Fibroblast of lung (primary cell): Measurements from ENCODE around the gene OR4D9. TPM values are rescaled to one million over a fixed set of nuclear protein-coding genes. Genes with fewer than 3 reads are reported as not detected.

Experiments
- DNase-seq, 2 donors: peaks; one replicate each; pipeline versions ENCODE4 v3.0.0 to v3.0.0-alpha.2; 2010; ENCODE audit warnings: low read depth in 2 of 2
- H2AFZ ChIP-seq: 2 replicates; pipeline ENCODE4 v1.5.1; 2012; ENCODE audit warnings: low read length, control low read depth, inconsistent platforms
- H3K27ac ChIP-seq: 2 replicates; pipeline ENCODE4 v1.5.1; 2011; ENCODE audit warnings: low read length, control low read depth; ENCODE audit not compliant: insufficient read depth
- H3K27me3 ChIP-seq: 2 replicates; pipeline ENCODE4 v1.5.1; 2011; ENCODE audit warnings: mild to moderate bottlenecking, low read length; ENCODE audit not compliant: control insufficient read depth, insufficient read depth
- H3K36me3 ChIP-seq: 2 replicates; pipeline ENCODE4 v1.5.1; 2011; ENCODE audit warnings: low read length; ENCODE audit not compliant: control insufficient read depth, insufficient read depth
- H3K4me1 ChIP-seq: 2 replicates; pipeline ENCODE4 v1.5.1; 2011; ENCODE audit warnings: low read length; ENCODE audit not compliant: control insufficient read depth, insufficient read depth; ENCODE audit errors: extremely low read depth
- H3K4me2 ChIP-seq: 2 replicates; pipeline ENCODE4 v1.5.1; 2011; ENCODE audit warnings: low read length, control low read depth; ENCODE audit not compliant: insufficient read depth; ENCODE audit errors: extremely low read depth
- H3K4me3 ChIP-seq, 4 experiments: fragments of 200-600 bp in 1 of 4; sonication (generic) in 1 of 4; replicated peaks in 1 of 4; 2 replicates each; pipeline ENCODE4 v1.5.1; 2011 to 2016; ENCODE audit warnings: low read length in 4 of 4, low read depth in 3 of 4, mild to moderate bottlenecking in 3 of 4, control low read depth in 2 of 4, inconsistent platforms in 1 of 4, mixed read lengths in 1 of 4; ENCODE audit not compliant: insufficient read depth in 1 of 4; ENCODE audit errors: control extremely low read depth in 1 of 4
- H3K79me2 ChIP-seq: 2 replicates; pipeline ENCODE4 v1.5.1; 2012; ENCODE audit warnings: mild to moderate bottlenecking, low read length, inconsistent platforms; ENCODE audit not compliant: control insufficient read depth, insufficient read depth
- H3K9ac ChIP-seq: 2 replicates; pipeline ENCODE4 v1.5.1; 2011; ENCODE audit warnings: mild to moderate bottlenecking, low read length, control low read depth; ENCODE audit not compliant: insufficient read depth
- H3K9me3 ChIP-seq: 2 replicates; pipeline ENCODE4 v1.5.1; 2012; ENCODE audit warnings: low read depth, low read length; ENCODE audit not compliant: control insufficient read depth, insufficient read depth
- H4K20me1 ChIP-seq: 2 replicates; pipeline ENCODE4 v1.5.1; 2011; ENCODE audit warnings: low read length; ENCODE audit not compliant: control insufficient read depth, insufficient read depth; ENCODE audit errors: extremely low read depth
- EZH2 ChIP-seq: IDR thresholded peaks from 2 replicates; pipeline ENCODE4 v1.5.1; 2012; ENCODE audit warnings: low read length, control low read depth, mild to moderate bottlenecking; ENCODE audit errors: missing control alignments
- polyA plus RNA-seq, 2 donors: library from polyadenylated mRNA; depleted of rRNA in 1 of 2; stranded (reverse) in 1 of 2; unstranded in 1 of 2; fragments of >200 nt; gene quantifications; 2 replicates each; pipeline ENCODE4 v1.2.1, GENCODE V29; 2011 to 2012; ENCODE audit warnings: missing spikeins in 1 of 2
- total RNA-seq: library from RNA; depleted of rRNA; stranded (reverse); fragments of >200 nt; gene quantifications from 2 replicates; pipeline ENCODE4 v1.2.1, GENCODE V29; 2014
- TF ChIP-seq, protein P1 (sequence below), 2 donors: IDR thresholded peaks in 1 of 2; conservative IDR thresholded peaks in 1 of 2; 1 replicate in 1 of 2; 2 replicates in 1 of 2; pipeline ENCODE4 v1.5.1; 2011 to 2012; ENCODE audit warnings: low read length in 2 of 2, control low read depth in 1 of 2, inconsistent platforms in 1 of 2, low read depth in 1 of 2, mild to moderate bottlenecking in 1 of 2

Gene OR4D9
- total and polyA plus RNA-seq, 2 donors (not counting 1 experiment from before 2014, with no cell fraction given): not detected

GRCh38 chr11:59560702-59561473 is 49.5 kb downstream of the OR4D9 start:
- no peaks in the 10 kb centered on the region for H3K36me3 ChIP-seq
- H3K9ac ChIP-seq: peak overlapping the region; percentile 68
- peak overlapping the region; percentile 97 for H2AFZ ChIP-seq
- H3K4me3 ChIP-seq: peak overlapping the region; percentile 79 to 100 (median 84)
- no peaks in the 10 kb centered on the region for H4K20me1 ChIP-seq
- no peaks in the 10 kb centered on the region for H3K79me2 ChIP-seq
- TF ChIP-seq EZH2: no peak
- TF ChIP-seq, protein P1, sequence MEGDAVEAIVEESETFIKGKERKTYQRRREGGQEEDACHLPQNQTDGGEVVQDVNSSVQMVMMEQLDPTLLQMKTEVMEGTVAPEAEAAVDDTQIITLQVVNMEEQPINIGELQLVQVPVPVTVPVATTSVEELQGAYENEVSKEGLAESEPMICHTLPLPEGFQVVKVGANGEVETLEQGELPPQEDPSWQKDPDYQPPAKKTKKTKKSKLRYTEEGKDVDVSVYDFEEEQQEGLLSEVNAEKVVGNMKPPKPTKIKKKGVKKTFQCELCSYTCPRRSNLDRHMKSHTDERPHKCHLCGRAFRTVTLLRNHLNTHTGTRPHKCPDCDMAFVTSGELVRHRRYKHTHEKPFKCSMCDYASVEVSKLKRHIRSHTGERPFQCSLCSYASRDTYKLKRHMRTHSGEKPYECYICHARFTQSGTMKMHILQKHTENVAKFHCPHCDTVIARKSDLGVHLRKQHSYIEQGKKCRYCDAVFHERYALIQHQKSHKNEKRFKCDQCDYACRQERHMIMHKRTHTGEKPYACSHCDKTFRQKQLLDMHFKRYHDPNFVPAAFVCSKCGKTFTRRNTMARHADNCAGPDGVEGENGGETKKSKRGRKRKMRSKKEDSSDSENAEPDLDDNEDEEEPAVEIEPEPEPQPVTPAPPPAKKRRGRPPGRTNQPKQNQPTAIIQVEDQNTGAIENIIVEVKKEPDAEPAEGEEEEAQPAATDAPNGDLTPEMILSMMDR (conservative IDR thresholded peaks at IDR 0.05 in 1 of 2, IDR thresholded peaks at IDR 0.05 in 1 of 2; ENCODE audit: low read depth in 1 of 2, low read length in 2 of 2): no peak
- H3K9me3 ChIP-seq: no peaks in the 10 kb centered on the region
- DNase-seq: peak; percentile 80 to 82
- peak overlapping the region; percentile 60 for H3K27ac ChIP-seq
- H3K4me2 ChIP-seq: peak overlapping the region; percentile 95
- no peaks in the 10 kb centered on the region for H3K27me3 ChIP-seq
- H3K4me1 ChIP-seq: no peaks in the 10 kb centered on the region

DNA sequence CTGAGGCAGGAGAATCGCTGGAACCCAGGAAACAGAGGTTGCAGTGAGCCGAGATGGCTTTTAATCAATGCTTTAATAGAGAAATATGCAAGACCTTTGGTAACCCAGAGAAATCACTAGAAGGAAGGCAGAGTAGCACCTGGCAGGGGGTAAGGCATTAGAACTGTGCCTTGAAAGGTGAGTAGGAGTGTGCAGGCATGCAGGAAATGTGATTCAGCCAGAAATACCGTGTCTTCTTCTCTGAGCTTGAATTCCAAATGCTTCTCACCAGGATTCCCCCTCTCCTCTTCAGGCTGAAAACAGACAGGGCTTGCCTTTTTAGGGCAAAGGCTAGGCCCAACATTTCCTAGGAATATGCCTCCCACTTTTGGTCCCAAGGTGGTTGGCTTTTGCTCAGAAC is 51.0 kb downstream of the OR4D9 start:
- H3K27ac ChIP-seq: no peak overlapping the region
- H3K27me3 ChIP-seq: no peaks in the 10 kb centered on the region
- H3K9me3 ChIP-seq: no peaks in the 10 kb centered on the region
- H3K4me1 ChIP-seq: no peaks in the 10 kb centered on the region
- H3K4me2 ChIP-seq: no peak overlapping the region
- no peak for TF ChIP-seq EZH2
- TF ChIP-seq, protein P1 (conservative IDR thresholded peaks at IDR 0.05 in 1 of 2, IDR thresholded peaks at IDR 0.05 in 1 of 2; ENCODE audit: low read depth in 1 of 2, low read length in 2 of 2): no peak
- H3K9ac ChIP-seq: no peak overlapping the region
- no peak overlapping the region for H3K4me3 ChIP-seq
- H2AFZ ChIP-seq: no peak overlapping the region
- DNase-seq: peak in 1 of 2 donors; percentile 19
- no peaks in the 10 kb centered on the region for H3K79me2 ChIP-seq
- no peaks in the 10 kb centered on the region for H4K20me1 ChIP-seq
- H3K36me3 ChIP-seq: no peaks in the 10 kb centered on the region

Other genes starting within 250 kb of the OR4D9 start
- gene OR5AN1, start 152.6 kb upstream of the OR4D9 start, total RNA-seq: not detected in 2 replicates
- gene OR5AN1, start 152.6 kb upstream of the OR4D9 start, polyA plus RNA-seq: not detected in 2 replicates
- gene OR5A2, start 85.1 kb upstream of the OR4D9 start, total RNA-seq: not detected in 2 replicates
- not detected in 2 replicates for gene OR5A2, start 85.1 kb upstream of the OR4D9 start, polyA plus RNA-seq
- gene OR5A1, start 75.1 kb upstream of the OR4D9 start, total RNA-seq: not detected in 2 replicates
- gene OR5A1, start 75.1 kb upstream of the OR4D9 start, polyA plus RNA-seq: not detected in 2 replicates
- not detected in 2 replicates for gene OR4D6, start 54.6 kb upstream of the OR4D9 start, total RNA-seq
- not detected in 2 replicates for gene OR4D6, start 54.6 kb upstream of the OR4D9 start, polyA plus RNA-seq
- not detected in 2 replicates for gene OR4D10, start 38.2 kb upstream of the OR4D9 start, total RNA-seq
- gene OR4D10, start 38.2 kb upstream of the OR4D9 start, polyA plus RNA-seq: not detected in 2 replicates
- not detected in 2 replicates for gene OR4D11, start 8.0 kb upstream of the OR4D9 start, total RNA-seq
- gene OR4D11, start 8.0 kb upstream of the OR4D9 start, polyA plus RNA-seq: not detected in 2 replicates
- gene OSBP, start 104.2 kb downstream of the OR4D9 start, total RNA-seq: 29.5 and 44.1 TPM in 2 replicates
- gene OSBP, start 104.2 kb downstream of the OR4D9 start, polyA plus RNA-seq: 32.4 and 34.0 TPM in 2 replicates
- gene PATL1, start 157.5 kb downstream of the OR4D9 start, total RNA-seq: 8.2 and 11.6 TPM in 2 replicates
- gene PATL1, start 157.5 kb downstream of the OR4D9 start, polyA plus RNA-seq: 66.4 and 68.1 TPM in 2 replicates
- gene OR10V1, start 202.3 kb downstream of the OR4D9 start, total RNA-seq: not detected in 2 replicates
- gene OR10V1, start 202.3 kb downstream of the OR4D9 start, polyA plus RNA-seq: not detected in 2 replicates
- gene STX3, start 243.8 kb downstream of the OR4D9 start, total RNA-seq: 19.0 and 23.9 TPM in 2 replicates
- 21.9 and 22.0 TPM in 2 replicates for gene STX3, start 243.8 kb downstream of the OR4D9 start, polyA plus RNA-seq